Breast epithelium (tissue), 4 donors: ENCODE results near the gene B4GALT2. TPM values are rescaled to one million over a fixed set of nuclear protein-coding genes. Genes with fewer than 3 reads are reported as not detected.

Experiments
- DNase-seq, 2 donors: peaks; one replicate each; pipeline ENCODE4 v3.0.0-alpha.2; 2019; ENCODE audit warnings: low spot score in 2 of 2
- H3K27ac ChIP-seq, 2 donors: fragments of 200-600 bp; sonication (generic) in 1 of 2; one replicate each; pipeline ENCODE4 v1.5.1; 2016 to 2019; ENCODE audit warnings: mild to moderate bottlenecking in 1 of 2
- H3K27me3 ChIP-seq, 2 donors: fragments of 200-600 bp; sonication (generic) in 1 of 2; one replicate each; pipeline versions ENCODE4 v1.5.1 to v1.6.0; 2017 to 2019; ENCODE audit warnings: control low read depth in 1 of 2, mild to moderate bottlenecking in 1 of 2
- H3K36me3 ChIP-seq: fragments of 200-600 bp; one replicate; pipeline ENCODE4 v1.5.1; 2019
- H3K4me1 ChIP-seq, 2 donors: fragments of 200-600 bp; sonication (generic); one replicate each; pipeline ENCODE4 v1.5.1; 2016 to 2019; ENCODE audit warnings: control low read depth in 1 of 2
- H3K4me3 ChIP-seq, 3 donors: fragments of 200-600 bp; sonication (generic); 1 replicate in 2 of 3; 2 replicates in 1 of 3; pipeline ENCODE4 v1.5.1; 2016 to 2019; ENCODE audit warnings: mild to moderate bottlenecking in 3 of 3, moderate library complexity in 2 of 3
- H3K9me3 ChIP-seq, 2 donors: fragments of 200-600 bp; sonication (generic) in 1 of 2; one replicate each; pipeline ENCODE4 v1.5.1; 2016 to 2019; ENCODE audit warnings: control low read depth in 1 of 2
- CTCF ChIP-seq, 3 donors: fragments of 450-650 bp; IDR thresholded peaks; one replicate each; pipeline ENCODE4 v1.5.1; 2016 to 2017; ENCODE audit warnings: antibody characterized with exemption in 3 of 3, mild to moderate bottlenecking in 3 of 3, moderate library complexity in 3 of 3
- POLR2A ChIP-seq: fragments of 450-650 bp; IDR thresholded peaks from one replicate; pipeline ENCODE4 v1.6.1; 2016; ENCODE audit warnings: antibody characterized with exemption, mild to moderate bottlenecking, moderate library complexity
- POLR2AphosphoS5 ChIP-seq, 3 donors: sonication (generic); formaldehyde crosslinking; IDR thresholded peaks; one replicate each; pipeline ENCODE4 v1.6.1; 2017; ENCODE audit warnings: antibody characterized with exemption in 3 of 3
- intact Hi-C: fragments of 100-400 bp; cut with DNase I; formaldehyde crosslinking; loops from one replicate; pipeline ENCODE4 v1.15.1; 2023; ENCODE audit warnings: low total_unique reads
- total RNA-seq, 3 donors: library from RNA; depleted of rRNA; stranded (reverse); fragments of >200 nt; gene quantifications; one replicate each; pipeline ENCODE4 v1.1.0, GENCODE V29; 2016

Gene B4GALT2
- total RNA-seq, 3 donors from 2014 or later, result 19.8 to 49.9 (median 37.0) TPM

- H3K36me3 ChIP-seq, result no peaks in the 10 kb centered on the region
- H3K27me3 ChIP-seq, result no peaks in the 10 kb centered on the region
- intact Hi-C loops, result loop anchor here (10.0 kb wide), 1 partner anchor 436 kb away; the partner anchor contains the start of gene PTPRF
- H3K4me1 ChIP-seq, result peaks cover 0 to 8% of the 10 kb centered on the region in 2 donors
- TF ChIP-seq POLR2A (no peak), POLR2AphosphoS5 (IDR thresholded peaks at IDR 0.05) (no peak), CTCF (IDR thresholded peaks at IDR 0.05) (no peak)
- H3K9me3 ChIP-seq, result no peaks in the 10 kb centered on the region
- no peak overlapping the region for H3K27ac ChIP-seq
- peak overlapping the region; percentile 71 to 81 (median 77) for H3K4me3 ChIP-seq
- DNase-seq, result no peak
Observed at GRCh38 chr1:43970502-43970901, 8.5 kb upstream of the B4GALT2 start.

- intact Hi-C loops, result loop anchor here (10.0 kb wide), 1 partner anchor 436 kb away; the partner anchor contains the start of gene PTPRF
- Histone ChIP-seq H3K36me3 (no peaks in the 10 kb centered on the region), H3K4me3 (peak overlapping the region in 2 of 3 donors; percentile 71 to 81), H3K27me3 (no peaks in the 10 kb centered on the region), H3K27ac (no peak overlapping the region), H3K4me1 (peaks cover 0 to 12% of the 10 kb centered on the region in 2 donors), H3K9me3 (no peaks in the 10 kb centered on the region)
- TF ChIP-seq POLR2A (no peak), CTCF (IDR thresholded peaks at IDR 0.05) (no peak), POLR2AphosphoS5 (IDR thresholded peaks at IDR 0.05) (no peak)
- DNase-seq, result no peak
Observed at GRCh38 chr1:43970911-43971310, 8.1 kb upstream of the B4GALT2 start.

- Histone ChIP-seq H3K27me3 (no peaks in the 10 kb centered on the region), H3K4me3 (no peak overlapping the region), H3K9me3 (no peaks in the 10 kb centered on the region), H3K36me3 (no peaks in the 10 kb centered on the region), H3K27ac (no peak overlapping the region), H3K4me1 (peaks cover 0 to 17% of the 10 kb centered on the region in 2 donors)
- no peak for TF ChIP-seq CTCF (IDR thresholded peaks at IDR 0.05)
- TF ChIP-seq POLR2A, result no peak
- TF ChIP-seq POLR2AphosphoS5 (IDR thresholded peaks at IDR 0.05), result no peak
- intact Hi-C loops, result loop anchor here (10.0 kb wide), 1 partner anchor 437 kb away; the partner anchor contains the start of gene PTPRF
- no peak for DNase-seq
Observed at GRCh38 chr1:43971336-43971980, 7.6 kb upstream of the B4GALT2 start.

GRCh38 chr1:43973981-43974442 lies 5.0 kb upstream of the B4GALT2 start:
- intact Hi-C loops, result loop anchor here (10.0 kb wide), 1 partner anchor 439 kb away; the partner anchor contains the start of gene PTPRF

More at GRCh38 chr1:43973981-43974442, 5.0 kb upstream of the B4GALT2 start:
- TF ChIP-seq CTCF (IDR thresholded peaks at IDR 0.05), result no peak
- TF ChIP-seq POLR2AphosphoS5 (IDR thresholded peaks at IDR 0.05), result no peak
- TF ChIP-seq POLR2A, result no peak
- H3K36me3 ChIP-seq, result no peaks in the 10 kb centered on the region
- no peaks in the 10 kb centered on the region for H3K9me3 ChIP-seq
- H3K4me3 ChIP-seq, result peak overlapping the region; percentile 92 to 95 (median 95)
- H3K27ac ChIP-seq, result peak overlapping the region; percentile 96 to 97
- DNase-seq, result no peak
- no peaks in the 10 kb centered on the region for H3K27me3 ChIP-seq
- H3K4me1 ChIP-seq, result peaks cover 0 to 26% of the 10 kb centered on the region in 2 donors
